Heart left ventricle (tissue), 13 donors: ENCODE results near the gene LNPK.

ENCODE experiments used
- POLR2A ChIP-seq, 2 donors: fragments of 450-650 bp; IDR thresholded peaks; one replicate each; pipeline ENCODE4 v1.6.1; 2017; ENCODE audit warnings: antibody characterized with exemption in 2 of 2, mild to moderate bottlenecking in 2 of 2, moderate library complexity in 2 of 2
- TF ChIP-seq, protein P1 (sequence below), 12 donors: fragments of 200-600 bp; sonication (generic) in 4 of 12; IDR thresholded peaks; one replicate each; pipeline versions ENCODE4 v1.5.0 to v1.8.0; 2018 to 2022; ENCODE audit warnings: antibody characterized with exemption in 12 of 12, mild to moderate bottlenecking in 5 of 12
- donor health status: ischemic (EF 13 %, LVEDD 7.1; RV severe dilation, severe dysfunction).
- donor health status: DM: no; HTN: yes; CAD: no.
- donor health status: DM: no; HTN: no; CAD: no.
- donor health status: ischemic (EF 25% LVEDD 6.9; RV normal size, moderate dysfunction).
- donor health status: ischemic (EF 25% LVEDD 5.7; RV mildly dilated, moderate dysfunction).
- donor health status: ischemic (EF 35%, LVEDD 5.7; RV mildly dilated, moderate dysfunction).
- donor health status: nonischemic (EF 11% LVEDD 7.7; RV severe dilation, severe dysfunction).
- donor health status: DM: yes; HTN: yes; CAD: no.
- donor health status: PGD.
- donor health status: ischemic (EF 29% LVEDD 5.4; RV normal size, mild dysfunction).
- donor health status: nonischemic (EF 23%, LVEDD 6.1; RV moderate dilation, normal function).

DNA sequence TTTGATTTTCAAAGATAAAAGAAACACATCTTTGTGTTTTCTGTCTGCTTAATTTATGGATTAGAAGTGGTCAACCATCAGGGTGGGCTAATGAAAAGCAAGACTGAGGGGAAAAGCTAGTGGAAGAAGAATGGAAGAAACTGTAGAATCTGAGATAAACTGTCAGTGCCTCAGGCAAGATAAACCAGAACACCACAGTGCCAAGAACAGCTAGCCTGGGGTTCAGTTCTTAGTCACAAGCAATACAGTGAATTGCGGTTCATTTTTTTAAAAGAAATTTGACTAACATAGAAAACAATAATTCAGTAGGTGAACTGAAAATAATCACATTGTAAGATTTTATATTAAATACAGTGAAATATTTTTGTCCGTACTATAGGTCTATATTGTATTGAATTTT lies 22.0 kb upstream of the LNPK start:
- TF ChIP-seq POLR2A (IDR thresholded peaks at IDR 0.05): no peak
- TF ChIP-seq, protein P1, sequence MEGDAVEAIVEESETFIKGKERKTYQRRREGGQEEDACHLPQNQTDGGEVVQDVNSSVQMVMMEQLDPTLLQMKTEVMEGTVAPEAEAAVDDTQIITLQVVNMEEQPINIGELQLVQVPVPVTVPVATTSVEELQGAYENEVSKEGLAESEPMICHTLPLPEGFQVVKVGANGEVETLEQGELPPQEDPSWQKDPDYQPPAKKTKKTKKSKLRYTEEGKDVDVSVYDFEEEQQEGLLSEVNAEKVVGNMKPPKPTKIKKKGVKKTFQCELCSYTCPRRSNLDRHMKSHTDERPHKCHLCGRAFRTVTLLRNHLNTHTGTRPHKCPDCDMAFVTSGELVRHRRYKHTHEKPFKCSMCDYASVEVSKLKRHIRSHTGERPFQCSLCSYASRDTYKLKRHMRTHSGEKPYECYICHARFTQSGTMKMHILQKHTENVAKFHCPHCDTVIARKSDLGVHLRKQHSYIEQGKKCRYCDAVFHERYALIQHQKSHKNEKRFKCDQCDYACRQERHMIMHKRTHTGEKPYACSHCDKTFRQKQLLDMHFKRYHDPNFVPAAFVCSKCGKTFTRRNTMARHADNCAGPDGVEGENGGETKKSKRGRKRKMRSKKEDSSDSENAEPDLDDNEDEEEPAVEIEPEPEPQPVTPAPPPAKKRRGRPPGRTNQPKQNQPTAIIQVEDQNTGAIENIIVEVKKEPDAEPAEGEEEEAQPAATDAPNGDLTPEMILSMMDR (IDR thresholded peaks at IDR 0.05): no peak
